ENCODE results near the gene FAM3C. TPM values are rescaled to one million over a fixed set of nuclear protein-coding genes. Genes with fewer than 3 reads are reported as not detected.

Gene FAM3C
- total RNA-seq, 4 donors from 2014 or later, result 38.9 to 52.0 (median 43.8) TPM

DNA sequence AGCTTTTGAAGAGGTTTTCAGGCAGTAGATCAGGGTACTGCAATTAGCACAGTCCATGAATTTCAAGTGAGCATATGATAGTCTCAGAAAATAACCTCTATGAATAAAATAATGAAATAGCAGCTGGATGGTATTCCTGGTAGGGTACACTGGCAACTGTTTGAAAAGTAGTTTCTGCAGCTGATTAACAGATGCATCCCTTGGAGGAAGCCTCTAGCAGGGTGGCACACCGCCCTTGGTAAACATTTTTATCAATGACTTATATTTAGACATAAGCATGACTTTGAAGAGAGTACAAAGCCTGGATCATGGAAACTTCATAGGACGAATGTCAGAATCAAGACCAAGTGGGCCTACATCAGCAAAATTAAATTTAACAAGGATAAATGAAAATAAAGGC lies 40.5 kb downstream of the FAM3C start:
- 90 to 93% methylated on average over 2 of the region's 2 CpGs for WGBS, 2 donors

DNA sequence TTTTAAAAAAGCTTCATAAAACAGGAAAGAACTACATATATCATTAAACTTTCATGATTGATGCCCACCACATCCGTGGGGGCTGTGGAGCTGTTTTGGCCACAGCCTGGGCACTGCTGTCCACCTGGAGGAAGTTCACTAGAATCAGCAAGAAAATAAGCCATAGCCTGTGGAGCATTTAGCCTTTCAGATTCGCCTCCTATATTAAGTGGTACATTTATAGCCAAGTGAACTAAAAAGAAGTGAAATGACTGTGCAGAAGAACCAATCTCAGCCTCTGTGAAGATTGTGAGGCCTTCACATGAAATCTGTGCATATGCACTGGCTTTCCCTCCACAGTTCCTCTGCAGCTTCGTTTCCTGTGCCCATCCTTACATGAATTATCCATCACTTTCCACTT lies 43.8 kb downstream of the FAM3C start:
- no peak overlapping the region for H3K27ac ChIP-seq
- no peak for DNase-seq (ENCODE audit: low spot score in 2 of 2)
- no peaks in the 10 kb centered on the region for H3K9me3 ChIP-seq
- H3K4me1 ChIP-seq, result no peaks in the 10 kb centered on the region
- H3K27me3 ChIP-seq, result no peaks in the 10 kb centered on the region
- peaks cover 0 to 41% (median 0%) of the 10 kb centered on the region in 3 donors for H3K36me3 ChIP-seq
- no peak overlapping the region for H3K4me3 ChIP-seq
- no peak for TF ChIP-seq EP300 (IDR thresholded peaks at IDR 0.05)
- TF ChIP-seq, protein P1, sequence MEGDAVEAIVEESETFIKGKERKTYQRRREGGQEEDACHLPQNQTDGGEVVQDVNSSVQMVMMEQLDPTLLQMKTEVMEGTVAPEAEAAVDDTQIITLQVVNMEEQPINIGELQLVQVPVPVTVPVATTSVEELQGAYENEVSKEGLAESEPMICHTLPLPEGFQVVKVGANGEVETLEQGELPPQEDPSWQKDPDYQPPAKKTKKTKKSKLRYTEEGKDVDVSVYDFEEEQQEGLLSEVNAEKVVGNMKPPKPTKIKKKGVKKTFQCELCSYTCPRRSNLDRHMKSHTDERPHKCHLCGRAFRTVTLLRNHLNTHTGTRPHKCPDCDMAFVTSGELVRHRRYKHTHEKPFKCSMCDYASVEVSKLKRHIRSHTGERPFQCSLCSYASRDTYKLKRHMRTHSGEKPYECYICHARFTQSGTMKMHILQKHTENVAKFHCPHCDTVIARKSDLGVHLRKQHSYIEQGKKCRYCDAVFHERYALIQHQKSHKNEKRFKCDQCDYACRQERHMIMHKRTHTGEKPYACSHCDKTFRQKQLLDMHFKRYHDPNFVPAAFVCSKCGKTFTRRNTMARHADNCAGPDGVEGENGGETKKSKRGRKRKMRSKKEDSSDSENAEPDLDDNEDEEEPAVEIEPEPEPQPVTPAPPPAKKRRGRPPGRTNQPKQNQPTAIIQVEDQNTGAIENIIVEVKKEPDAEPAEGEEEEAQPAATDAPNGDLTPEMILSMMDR (IDR thresholded peaks at IDR 0.05), result no peak
- no peak for TF ChIP-seq POLR2A (IDR thresholded peaks at IDR 0.05)
- whole genome bisulfite sequencing, 2 donors, result 66 to 86% methylated on average over 3 of the region's 3 CpGs

More for the DNA sequence above, 40.5 kb downstream of the FAM3C start:
- Histone ChIP-seq H3K4me1 (no peaks in the 10 kb centered on the region), H3K4me3 (no peak overlapping the region), H3K27ac (no peak overlapping the region), H3K36me3 (peaks cover 0 to 65% (median 0%) of the 10 kb centered on the region in 3 donors), H3K27me3 (no peaks in the 10 kb centered on the region), H3K9me3 (no peaks in the 10 kb centered on the region)
- TF ChIP-seq, protein P1 (IDR thresholded peaks at IDR 0.05), result no peak
- TF ChIP-seq POLR2A (IDR thresholded peaks at IDR 0.05), result no peak
- no peak for TF ChIP-seq EP300 (IDR thresholded peaks at IDR 0.05)
- DNase-seq (ENCODE audit: low spot score in 2 of 2), result no peak

DNA sequence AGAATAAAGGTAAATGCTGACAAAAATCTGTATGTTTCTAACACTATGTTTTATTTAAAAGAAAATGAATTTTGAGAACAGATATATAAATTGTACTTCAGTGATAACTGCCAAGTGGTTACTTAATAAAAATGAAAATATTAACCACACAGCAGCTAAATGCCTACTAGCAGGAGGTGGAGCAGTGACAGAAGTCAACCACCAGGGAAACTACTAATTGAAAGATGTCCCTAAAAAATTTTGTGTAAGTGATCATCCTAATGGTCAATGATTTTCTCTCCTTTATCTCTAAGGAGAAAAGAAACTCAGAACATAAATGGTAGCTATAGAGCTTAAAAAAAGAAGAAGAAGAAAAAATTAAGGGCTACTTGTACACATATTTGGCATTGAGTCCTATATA lies 44.4 kb downstream of the FAM3C start:
- Histone ChIP-seq H3K27ac (no peak overlapping the region), H3K27me3 (no peaks in the 10 kb centered on the region), H3K36me3 (peaks cover 0 to 41% (median 0%) of the 10 kb centered on the region in 3 donors), H3K4me3 (no peak overlapping the region), H3K4me1 (no peaks in the 10 kb centered on the region), H3K9me3 (no peaks in the 10 kb centered on the region)
- DNase-seq (ENCODE audit: low spot score in 2 of 2), result no peak
- TF ChIP-seq EP300 (IDR thresholded peaks at IDR 0.05) (no peak), POLR2A (IDR thresholded peaks at IDR 0.05) (no peak)
- TF ChIP-seq, protein P1 (IDR thresholded peaks at IDR 0.05), result no peak

DNA sequence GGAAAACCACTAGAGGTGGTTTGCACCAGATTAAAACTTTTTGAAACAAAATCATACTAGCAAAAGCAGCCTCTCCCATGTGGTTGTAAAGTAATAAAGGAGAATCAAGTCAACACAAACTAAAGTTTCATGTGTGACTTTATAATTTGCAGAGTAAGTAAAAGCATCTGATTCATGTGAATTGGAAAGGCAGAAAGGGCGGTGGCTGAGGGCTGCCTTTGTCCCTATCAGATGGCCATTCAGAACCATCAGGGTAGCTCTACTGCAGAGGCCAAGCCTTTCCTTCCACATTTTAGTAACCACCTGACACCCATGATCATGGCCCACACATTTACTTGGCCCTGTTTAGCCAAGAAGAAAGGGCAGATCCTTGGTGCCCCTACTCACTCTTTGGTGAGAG lies 51.6 kb downstream of the FAM3C start:
- no peaks in the 10 kb centered on the region for H3K27me3 ChIP-seq
- H3K27ac ChIP-seq, result no peak overlapping the region
- no peaks in the 10 kb centered on the region for H3K4me1 ChIP-seq
- no peak overlapping the region for H3K4me3 ChIP-seq
- 90 to 96% methylated on average over 1 of the region's 1 CpG for WGBS, 2 donors
- no peaks in the 10 kb centered on the region for H3K9me3 ChIP-seq
- TF ChIP-seq EP300 (IDR thresholded peaks at IDR 0.05) (no peak), POLR2A (IDR thresholded peaks at IDR 0.05) (no peak)
- TF ChIP-seq, protein P1 (IDR thresholded peaks at IDR 0.05), result no peak
- no peak for DNase-seq (ENCODE audit: low spot score in 2 of 2)
- H3K36me3 ChIP-seq, result peaks cover 0 to 21% (median 0%) of the 10 kb centered on the region in 3 donors

DNA sequence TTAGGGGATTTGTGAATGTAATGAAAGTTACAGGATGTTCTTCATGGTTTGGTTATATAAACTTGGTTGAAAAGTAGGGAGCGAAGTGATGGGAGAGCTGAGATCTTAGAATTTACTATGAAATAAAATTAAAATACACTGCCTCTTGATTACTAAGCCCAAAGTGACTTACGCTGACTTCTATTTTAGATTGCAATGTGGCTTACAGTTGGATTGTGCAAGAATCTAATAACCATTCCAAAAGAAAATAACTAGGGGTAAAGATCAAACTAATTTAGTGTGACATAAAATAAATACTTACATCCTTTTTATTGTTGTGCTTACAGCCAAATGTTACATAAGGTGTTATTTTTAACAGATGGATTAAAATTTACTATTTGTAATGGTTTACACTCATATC lies 52.0 kb downstream of the FAM3C start:
- H3K4me1 ChIP-seq, result no peaks in the 10 kb centered on the region
- peaks cover 0 to 21% (median 0%) of the 10 kb centered on the region in 3 donors for H3K36me3 ChIP-seq
- TF ChIP-seq, protein P1 (IDR thresholded peaks at IDR 0.05), result no peak
- TF ChIP-seq EP300 (IDR thresholded peaks at IDR 0.05) (no peak), POLR2A (IDR thresholded peaks at IDR 0.05) (no peak)
- WGBS, 2 donors, result 83 to 86% methylated on average over 2 of the region's 2 CpGs
- H3K27me3 ChIP-seq, result no peaks in the 10 kb centered on the region
- no peaks in the 10 kb centered on the region for H3K9me3 ChIP-seq
- H3K4me3 ChIP-seq, result no peak overlapping the region
- DNase-seq (ENCODE audit: low spot score in 2 of 2), result no peak
- H3K27ac ChIP-seq, result no peak overlapping the region
